ENCODE data around the gene GALNT18. TPM values are rescaled to one million over a fixed set of nuclear protein-coding genes. Genes with fewer than 3 reads are reported as not detected.

The GALNT18 gene
- total RNA-seq, 1 experiment from 2014 or later = 1.7 TPM

- H3K4ac ChIP-seq (ENCODE audit: low read depth, low read length) = no peak overlapping the region
- H2BK5ac ChIP-seq (ENCODE audit: insufficient read length, low read length) = no peak overlapping the region
- no peaks in the 10 kb centered on the region; the same call in 1 of the 2 replicates for H3K27me3 Mint-ChIP-seq (ENCODE audit: low read depth)
- no CpG with 5 or more reads among the region's 1 CpG for WGBS (ENCODE audit: extremely low coverage, insufficient read length, low lambda C conversion rate)
- H3K4me1 ChIP-seq (ENCODE audit: insufficient read depth, low read length) = no peaks in the 10 kb centered on the region
- H2AK5ac ChIP-seq (ENCODE audit: insufficient read length, low read length) = no peak overlapping the region
- H3K56ac ChIP-seq (ENCODE audit: insufficient read length, low read depth, low read length) = no peak overlapping the region
- H3K18ac ChIP-seq (ENCODE audit: insufficient read length, low read depth, low read length) = no peak overlapping the region
- DNase-seq = no peak
- H2BK15ac ChIP-seq (ENCODE audit: low read depth, low read length) = no peak overlapping the region
- H3K9me3 ChIP-seq (ENCODE audit: control insufficient read depth, low read depth, low read length) = no peaks in the 10 kb centered on the region
- H3K14ac ChIP-seq (ENCODE audit: insufficient read depth, low read length) = no peak overlapping the region
- H4K8ac ChIP-seq (replicated peaks; ENCODE audit: insufficient read length, low read depth, low read length) = no peak overlapping the region
- no peaks in the 10 kb centered on the region for H3K4me1 Mint-ChIP-seq
- H3K4me3 Mint-ChIP-seq = no peak overlapping the region
- no peak overlapping the region for H2BK12ac ChIP-seq (ENCODE audit: insufficient read length, low read depth, low read length)
- H2AFZ ChIP-seq (ENCODE audit: low read length) = no peak overlapping the region
- H3K23me2 ChIP-seq (ENCODE audit: insufficient read length, low read depth, low read length, poor library complexity, severe bottlenecking) = no peaks in the 10 kb centered on the region
- no peak for TF ChIP-seq CTCF (conservative IDR thresholded peaks at IDR 0.05)
- no peak overlapping the region for H2BK20ac ChIP-seq (ENCODE audit: low read depth, low read length, poor library complexity, severe bottlenecking)
- H2BK120ac ChIP-seq (ENCODE audit: low read depth, low read length, poor library complexity, severe bottlenecking) = no peak overlapping the region
- no peaks in the 10 kb centered on the region for H3K27me3 ChIP-seq (ENCODE audit: insufficient read depth, low read length)
- H3K79me2 ChIP-seq (ENCODE audit: insufficient read depth, low read length) = no peaks in the 10 kb centered on the region
- H4K20me1 ChIP-seq (ENCODE audit: control insufficient read depth, insufficient read depth, insufficient read length) = no peaks in the 10 kb centered on the region
- H3K27ac Mint-ChIP-seq = no peak overlapping the region
- no peak overlapping the region for H4K5ac ChIP-seq (ENCODE audit: insufficient read length, low read depth, low read length)
- H3K79me1 ChIP-seq (ENCODE audit: insufficient read depth, low read depth, low read length, poor library complexity, severe bottlenecking) = no peaks in the 10 kb centered on the region
- H4K91ac ChIP-seq (ENCODE audit: insufficient read length, low read depth, low read length) = no peak overlapping the region
- no peak overlapping the region for H3K4me2 ChIP-seq (ENCODE audit: insufficient read depth, insufficient read length, low read length)
- no peak overlapping the region for H3T11ph ChIP-seq (ENCODE audit: low read length)
- peaks cover 0 to 10% (median 2%) of the 10 kb centered on the region in 3 experiments; a peak in 5 of 7 replicates for H3K36me3 Mint-ChIP-seq (ENCODE audit: insufficient read depth in 1 of 3, low read depth in 3 of 3)
- no peak overlapping the region for H3K23ac ChIP-seq (ENCODE audit: insufficient read length, low read depth, low read length)
- H3K27ac ChIP-seq (ENCODE audit: insufficient read length, low read depth, low read length) = no peak overlapping the region
- H3K9me3 Mint-ChIP-seq = no peaks in the 10 kb centered on the region
- no peak overlapping the region for H3K9ac ChIP-seq (ENCODE audit: extremely low read depth, insufficient read length, low read length)
Observed at GRCh38 chr11:11324090-11324489, 297.7 kb downstream of the GALNT18 start.
